HG02981 (cell line): ENCODE measurements around the gene PKHD1.

ENCODE experiments used
- ATAC-seq: cut with Tn5 transposase; IDR thresholded peaks from one replicate; pipeline ENCODE4 v1.9.1; 2021; ENCODE audit warnings: mild to moderate bottlenecking, moderate library complexity; ENCODE audit not compliant: unreplicated experiment

Gene PKHD1

DNA sequence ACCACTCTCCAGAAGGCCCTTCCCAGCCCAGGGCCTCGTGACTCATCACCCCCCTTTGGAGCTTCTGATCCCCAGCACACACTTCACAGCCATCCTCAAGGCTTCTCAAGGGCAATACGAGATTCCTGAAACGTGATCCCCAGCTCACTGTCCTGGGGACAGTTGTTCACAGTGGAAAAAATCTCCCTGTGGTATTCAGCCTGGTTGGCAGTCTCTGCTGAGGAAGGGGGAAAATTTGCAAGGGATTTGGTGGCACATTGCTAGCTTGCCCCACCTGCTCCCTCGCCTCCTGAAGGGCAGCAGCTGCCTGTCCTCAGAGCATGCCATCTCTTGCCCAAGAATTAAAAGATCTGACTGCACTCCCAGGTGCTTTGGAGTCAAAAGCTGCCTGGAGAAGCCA, 20.7 kb upstream of the PKHD1 start:
- ATAC-seq: no peak

DNA sequence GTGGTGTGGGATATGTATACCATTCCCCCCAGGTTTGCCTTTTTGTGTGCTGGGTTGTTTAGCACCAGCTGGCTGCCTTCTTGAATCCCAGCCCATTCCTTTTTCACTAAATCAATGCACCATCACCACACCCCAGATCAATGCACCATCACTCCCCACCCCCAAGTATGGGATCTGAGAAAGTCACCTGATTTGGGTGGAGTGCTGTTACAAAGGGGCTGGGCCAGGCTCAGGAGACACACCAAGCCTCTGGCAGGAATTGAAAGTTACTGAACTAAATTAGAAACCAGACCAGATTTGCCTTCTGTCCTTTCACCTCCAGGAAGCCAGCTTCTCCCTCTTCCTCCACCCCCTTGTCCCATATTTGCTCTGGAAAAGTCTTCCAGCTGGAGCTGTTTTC, 19.6 kb upstream of the PKHD1 start:
- no peak for ATAC-seq

DNA sequence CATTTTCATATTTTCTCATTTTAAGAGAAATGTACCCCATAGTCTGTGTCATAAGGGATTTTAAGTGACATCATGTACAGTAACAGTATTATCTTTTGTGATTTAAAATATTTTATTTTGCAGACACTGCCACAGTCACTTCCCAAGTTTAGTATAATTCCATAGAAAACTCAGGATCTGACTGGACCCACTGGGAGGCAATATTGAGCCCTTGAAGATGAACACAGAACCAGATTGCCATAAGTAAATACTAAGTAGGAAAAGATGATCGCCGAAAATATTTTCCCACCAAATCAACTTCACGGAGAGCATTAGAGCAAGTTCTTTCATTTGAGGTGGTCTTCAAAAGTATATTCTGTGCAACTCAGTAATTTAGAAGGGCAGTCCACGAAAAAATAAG, 17.6 kb upstream of the PKHD1 start:
- no peak for ATAC-seq

DNA sequence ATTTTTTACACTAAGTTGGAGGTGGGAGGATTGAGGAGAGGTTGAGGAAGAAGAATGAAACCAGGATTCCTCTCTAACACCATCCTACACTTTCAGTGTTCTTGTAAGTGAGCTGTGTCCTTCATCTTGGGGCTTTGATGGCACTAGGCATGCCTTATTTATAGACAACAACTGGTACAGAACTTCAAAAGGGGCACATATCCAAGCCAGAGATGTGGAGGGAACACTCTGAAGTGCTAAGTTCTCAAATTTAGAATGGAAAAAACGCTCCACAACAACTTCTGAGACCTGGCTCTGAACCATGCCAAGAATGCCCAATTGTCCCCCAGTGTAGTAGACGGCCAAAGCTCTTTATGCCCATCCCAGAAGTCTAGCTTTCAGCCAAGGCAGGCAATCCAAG, 16.2 kb upstream of the PKHD1 start:
- no peak for ATAC-seq

DNA sequence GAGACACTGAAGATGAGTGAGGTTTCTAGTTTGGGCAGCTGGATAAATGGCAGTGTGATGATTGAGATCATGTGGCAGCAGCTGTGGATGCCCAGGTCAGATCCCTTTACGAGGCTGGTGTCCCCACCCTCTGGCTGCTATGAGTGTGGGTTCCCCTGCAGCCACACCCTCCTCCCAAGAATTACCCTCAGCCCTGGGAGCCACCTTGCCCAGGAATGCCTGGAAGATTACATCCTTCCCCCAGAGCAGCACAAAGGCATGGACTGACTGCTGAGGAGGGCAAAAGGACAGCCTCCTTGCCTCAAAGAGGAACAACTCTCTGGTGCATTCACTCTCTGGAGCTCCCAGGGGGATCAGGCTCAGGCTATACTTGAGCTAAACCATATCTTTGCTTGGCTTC, 15.0 kb upstream of the PKHD1 start:
- ATAC-seq: no peak

DNA sequence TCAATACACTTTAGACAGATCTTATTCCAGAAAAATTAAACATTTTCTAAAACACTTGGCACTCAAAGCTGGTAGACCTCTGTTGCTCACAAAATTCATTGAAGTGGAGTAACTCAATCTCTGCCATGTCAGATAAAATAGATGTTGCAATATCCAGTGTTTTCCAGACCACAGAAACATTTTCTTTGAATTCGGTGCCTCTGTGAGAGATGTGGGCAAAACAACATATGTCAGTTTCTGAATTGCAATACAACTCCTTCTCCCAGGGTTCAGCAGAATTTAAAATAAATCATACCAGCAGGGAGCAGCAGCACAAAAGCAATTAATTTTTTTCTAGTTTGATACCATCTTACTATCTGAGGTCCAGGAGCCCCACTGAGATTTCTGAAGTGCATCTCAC, 11.3 kb upstream of the PKHD1 start:
- no peak for ATAC-seq

DNA sequence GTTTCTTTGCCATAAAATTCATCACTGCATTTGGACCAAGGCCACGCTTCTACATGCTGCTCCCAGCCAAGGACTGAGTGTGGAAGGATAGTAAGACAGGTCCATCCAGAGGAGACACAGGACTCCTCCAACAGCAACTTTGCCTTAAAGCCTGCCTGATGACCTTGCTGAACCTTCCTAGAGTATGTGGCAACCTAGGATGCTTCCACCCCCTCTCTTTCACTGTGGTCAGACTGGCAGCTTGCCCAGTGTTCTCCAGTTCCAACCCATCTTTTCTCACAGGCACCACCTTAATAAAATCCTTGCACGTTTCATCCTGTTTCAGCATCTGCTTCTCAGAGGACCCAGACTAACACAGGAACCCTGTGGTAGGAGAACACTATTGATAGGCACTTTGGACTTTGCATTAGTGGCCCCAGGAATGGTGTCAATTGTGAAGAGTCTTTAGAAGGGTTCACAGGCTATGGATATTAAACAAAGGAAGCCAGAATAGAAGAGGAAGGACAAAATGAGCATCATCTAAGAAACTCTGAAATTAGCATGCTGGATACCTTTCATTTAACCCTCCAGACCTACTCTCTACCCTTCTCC, 2.4 kb upstream of the PKHD1 start:
- ATAC-seq: no peak

DNA sequence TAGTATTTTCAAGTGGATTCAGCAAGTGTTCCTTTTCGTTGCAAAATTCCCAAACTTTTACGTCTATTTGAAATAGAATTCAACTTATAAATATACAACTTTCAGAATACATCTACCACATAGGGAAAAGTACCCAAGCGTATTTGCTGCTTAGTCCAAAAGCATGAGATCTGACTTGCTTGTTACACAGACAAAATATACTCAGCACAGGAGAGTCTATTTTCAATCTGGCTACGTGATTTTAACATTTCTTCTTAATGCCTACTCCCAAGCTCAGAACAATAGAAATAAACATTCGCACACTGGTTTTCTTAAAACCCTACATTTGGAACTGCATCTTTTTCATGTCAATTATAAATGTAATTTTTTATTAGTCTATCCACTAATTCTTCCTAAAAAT, 672 bp downstream of the PKHD1 start:
- no peak for ATAC-seq

DNA sequence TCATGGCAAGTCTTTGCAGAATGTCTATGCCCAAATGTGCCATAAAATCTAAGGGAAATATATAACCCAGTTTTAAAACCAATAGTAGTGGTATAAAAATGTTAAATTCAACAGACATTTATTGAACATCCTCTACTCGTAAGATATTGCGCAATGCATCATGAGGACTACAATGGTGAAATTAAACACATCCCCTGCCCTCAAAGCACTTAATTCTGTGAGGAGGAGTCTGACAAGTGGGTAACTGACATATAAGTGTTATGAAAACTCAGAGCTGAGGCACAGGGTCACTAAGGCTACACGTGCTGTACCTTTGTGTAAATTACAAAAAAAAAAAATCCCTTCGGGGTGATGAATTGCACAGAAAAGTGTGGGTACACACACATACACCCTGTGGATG, 6.2 kb downstream of the PKHD1 start:
- ATAC-seq: no peak

DNA sequence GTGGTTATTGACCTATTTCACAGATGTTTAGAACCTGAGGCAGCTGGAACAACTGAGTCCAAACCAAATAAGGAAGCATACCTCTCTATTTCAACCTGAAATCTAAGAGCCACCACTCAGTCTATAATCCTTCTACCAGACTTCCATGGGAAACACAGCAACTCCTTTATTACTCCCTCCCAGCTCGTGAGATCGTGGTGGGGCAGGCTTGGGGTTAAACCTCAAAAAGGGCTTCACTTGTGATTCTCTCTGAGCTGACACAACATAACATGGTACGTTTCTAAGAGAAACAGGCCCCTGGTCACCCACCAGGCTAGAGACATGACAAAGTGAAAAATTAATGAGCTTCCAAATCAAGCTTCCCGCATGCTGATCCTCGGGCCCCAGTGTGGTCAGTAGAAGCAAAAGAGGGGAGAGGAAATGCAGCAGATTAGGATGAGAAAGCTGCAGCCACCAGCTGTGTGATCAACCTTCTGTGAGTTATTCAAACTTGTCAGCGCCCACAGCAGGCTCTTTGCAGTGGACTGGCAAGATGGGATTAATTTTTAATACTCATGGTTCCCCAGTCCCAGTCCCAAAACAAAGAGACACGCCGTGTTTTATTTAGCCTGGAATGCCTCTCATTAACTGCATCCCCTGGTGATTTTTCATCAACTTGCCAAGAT, 9.3 kb downstream of the PKHD1 start:
- ATAC-seq: no peak

DNA sequence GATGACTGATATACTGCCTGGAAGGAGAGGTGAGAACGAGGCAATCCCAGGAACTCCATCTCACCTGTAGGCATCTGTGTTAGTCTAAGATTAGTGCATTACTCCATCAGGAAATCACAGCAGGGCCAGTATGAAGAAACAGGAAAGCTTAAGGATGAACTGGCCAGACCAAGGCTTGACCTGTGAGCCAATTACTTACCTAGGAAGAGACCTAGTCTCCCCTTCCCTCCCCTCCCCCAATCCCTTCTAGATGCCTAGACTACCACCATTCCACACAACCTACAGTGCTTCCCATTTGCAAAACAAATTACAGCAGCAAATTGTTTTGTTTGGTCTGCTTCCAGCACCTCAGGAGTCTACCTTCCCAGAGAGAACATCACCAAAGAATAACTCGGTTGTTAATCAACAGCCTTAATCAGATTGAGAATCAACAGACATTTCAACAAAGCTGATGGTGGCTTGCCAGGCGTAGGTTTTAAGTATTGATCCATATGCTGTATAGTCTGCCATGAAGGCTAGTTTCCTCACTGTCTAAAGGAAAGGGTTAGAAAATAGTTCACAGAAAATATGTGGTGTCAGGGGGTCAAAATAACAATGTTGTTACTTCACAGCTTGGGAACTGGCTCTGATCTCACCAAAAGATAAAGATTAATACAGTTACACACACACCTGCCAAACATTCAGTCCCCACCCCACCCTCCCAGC, 10.1 kb downstream of the PKHD1 start:
- no peak for ATAC-seq

DNA sequence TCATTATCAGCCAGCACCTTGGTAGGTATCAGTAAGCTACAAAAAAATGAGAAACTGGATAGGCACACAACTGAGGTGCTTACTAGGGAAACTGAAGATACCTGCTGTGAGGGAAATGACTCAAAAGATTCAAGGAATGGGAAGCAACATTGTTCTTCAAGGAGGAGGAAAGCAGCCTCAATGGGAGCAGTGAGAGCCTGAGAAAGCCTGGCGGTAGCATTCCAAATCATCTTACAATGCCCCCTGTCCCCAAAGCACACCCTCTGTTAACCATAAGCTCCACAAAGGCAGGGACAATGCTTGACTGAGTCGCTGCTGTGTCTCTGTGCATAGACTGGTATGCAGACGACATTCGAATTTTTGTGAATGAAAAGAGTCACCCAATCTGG, 10.6 kb downstream of the PKHD1 start:
- no peak for ATAC-seq

DNA sequence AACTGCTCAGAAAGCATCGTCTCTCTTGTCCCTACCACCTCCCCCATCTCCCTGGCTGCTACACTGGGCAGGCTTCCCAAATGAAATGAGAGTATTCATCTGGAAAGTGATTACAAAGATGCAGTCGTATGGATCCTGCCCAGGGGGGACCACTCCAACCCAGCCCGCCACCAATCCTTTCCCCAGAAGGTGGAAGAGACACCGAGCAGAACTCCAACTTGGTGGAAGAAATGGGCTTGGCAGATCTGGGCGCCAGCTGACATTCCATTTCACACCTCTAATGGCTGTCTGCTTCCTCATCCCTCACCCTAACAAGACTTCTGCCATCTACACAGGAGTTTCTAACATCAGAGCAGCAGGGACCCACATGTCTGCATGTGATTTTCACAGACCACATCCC, 12.7 kb downstream of the PKHD1 start:
- no peak for ATAC-seq

DNA sequence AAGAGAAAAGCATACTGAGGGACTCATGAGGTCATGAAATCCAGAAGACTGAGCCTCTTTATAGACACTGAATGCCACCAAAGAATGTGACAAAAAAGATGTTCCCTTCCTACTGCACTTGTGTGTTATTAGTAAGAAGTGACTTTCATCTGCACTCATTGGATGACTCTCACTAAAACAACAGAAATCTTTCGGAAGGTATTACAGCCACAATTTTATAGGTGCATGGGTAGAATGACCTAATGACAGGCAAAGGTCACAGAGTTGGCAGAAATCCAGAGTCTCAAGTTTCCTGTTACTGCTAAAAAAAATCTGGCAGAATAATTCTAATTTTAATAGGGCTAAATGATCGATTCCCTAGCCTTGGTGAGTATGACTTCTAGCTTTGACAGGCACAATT, 13.3 kb downstream of the PKHD1 start:
- no peak for ATAC-seq

DNA sequence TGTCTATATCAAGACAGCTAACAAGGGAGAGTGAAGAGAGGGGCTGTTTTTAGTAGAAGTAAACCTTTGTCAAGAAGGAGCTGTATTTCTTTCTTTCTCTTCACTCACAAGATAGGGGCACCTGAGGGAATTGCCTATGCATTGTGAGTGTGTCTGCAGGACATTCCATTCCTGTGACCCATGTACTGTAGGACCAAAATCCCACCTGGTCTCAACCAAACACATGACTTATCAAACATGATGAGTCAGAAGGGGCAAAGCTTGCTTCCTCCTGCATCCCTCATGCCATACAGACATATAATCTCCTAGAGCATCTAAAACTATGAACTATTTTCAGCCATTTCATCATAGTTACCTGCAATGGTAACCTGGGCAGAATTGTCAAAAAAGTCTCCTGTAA, 21.8 kb downstream of the PKHD1 start:
- ATAC-seq: no peak

DNA sequence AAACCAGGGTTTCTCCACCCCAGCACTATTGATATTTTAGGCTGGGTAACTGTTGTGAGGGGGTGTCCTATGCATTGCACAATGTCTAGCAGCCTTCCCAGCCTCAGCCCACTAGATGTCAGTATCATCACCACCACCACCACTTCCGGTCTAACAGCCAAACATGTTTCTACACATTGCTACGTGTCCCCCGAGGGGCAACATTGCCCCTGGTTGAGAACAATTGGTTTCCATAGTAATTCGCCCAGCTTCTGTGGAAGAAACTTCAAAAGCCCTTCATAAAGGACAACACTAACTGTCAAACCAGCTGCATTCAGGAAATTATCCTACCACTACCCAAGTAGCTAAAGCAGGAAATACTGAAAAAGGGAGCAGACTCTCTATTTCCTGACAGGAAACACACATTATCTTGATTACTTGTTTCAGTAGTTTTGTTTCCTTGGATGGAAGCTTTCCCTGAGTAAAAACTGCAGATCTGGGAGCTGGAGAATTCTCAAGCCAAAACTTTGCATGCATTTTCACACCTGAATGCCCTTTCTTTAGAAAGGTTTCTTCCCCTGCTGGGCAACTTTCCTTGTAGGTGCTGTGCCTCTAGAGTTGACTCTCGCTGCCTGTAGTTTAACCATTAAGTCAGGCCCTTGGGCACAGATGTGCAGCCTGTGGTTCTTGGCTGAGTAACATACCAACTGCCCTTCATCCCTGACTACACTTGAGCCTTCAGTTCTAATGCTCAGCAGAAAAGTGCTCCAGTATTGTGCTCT, 23.6 kb downstream of the PKHD1 start:
- ATAC-seq: peak; percentile 99

DNA sequence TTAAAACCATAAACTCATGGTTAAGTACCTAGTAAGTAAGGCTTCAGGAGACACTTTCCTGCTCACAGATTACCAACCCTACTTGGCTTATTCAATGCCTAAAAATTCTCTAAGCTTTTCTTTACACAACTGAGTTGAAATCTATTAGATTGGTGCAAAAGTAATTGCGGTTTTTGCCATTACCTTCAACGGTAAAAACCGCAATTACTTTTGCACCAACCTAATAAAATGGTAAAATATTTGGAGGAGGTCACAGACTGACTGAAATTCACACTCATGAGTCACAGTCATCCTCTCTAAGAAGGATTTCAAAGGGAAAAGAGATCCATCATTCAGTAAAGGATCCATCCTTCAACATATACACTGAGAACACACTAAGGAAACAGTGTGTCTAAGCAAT, 25.9 kb downstream of the PKHD1 start:
- no peak for ATAC-seq

DNA sequence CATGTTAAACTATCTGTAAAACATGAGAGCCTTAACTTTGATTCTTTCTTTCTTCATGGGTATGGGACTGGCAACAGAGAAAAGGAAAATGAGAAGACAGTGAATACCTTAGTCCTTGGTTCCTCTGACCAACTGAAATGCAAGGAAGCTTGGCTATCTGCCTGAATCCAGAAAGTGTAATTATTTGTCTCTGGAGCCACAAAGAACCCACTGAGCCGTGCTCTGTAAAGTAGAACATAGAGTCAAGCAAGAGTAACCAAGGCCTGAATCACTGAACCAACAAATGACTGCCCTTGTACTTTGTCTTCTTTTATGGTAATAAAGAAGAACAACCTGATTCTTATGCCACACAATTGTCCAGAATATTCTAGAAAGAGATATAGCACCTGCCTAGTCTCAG, 27.6 kb downstream of the PKHD1 start:
- no peak for ATAC-seq

DNA sequence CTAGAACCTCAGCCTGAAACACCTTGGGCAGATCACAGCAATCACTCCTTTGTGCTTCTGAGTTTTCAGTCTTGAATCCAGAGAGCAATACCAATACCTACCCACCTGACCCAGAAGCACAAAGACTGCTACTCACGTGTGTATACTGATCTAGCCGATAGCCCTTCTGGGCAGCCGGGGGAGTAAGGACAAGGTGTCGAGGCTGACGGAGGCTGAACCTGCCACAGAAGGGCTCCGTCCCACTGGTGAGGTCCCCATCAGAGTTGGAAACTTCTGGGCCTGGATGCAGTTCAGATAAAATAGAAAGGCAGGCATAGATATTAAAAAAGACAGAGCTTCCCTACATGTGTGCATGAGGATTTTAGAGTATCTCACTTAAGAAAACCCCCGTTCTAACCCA, 32.0 kb downstream of the PKHD1 start:
- ATAC-seq: no peak

DNA sequence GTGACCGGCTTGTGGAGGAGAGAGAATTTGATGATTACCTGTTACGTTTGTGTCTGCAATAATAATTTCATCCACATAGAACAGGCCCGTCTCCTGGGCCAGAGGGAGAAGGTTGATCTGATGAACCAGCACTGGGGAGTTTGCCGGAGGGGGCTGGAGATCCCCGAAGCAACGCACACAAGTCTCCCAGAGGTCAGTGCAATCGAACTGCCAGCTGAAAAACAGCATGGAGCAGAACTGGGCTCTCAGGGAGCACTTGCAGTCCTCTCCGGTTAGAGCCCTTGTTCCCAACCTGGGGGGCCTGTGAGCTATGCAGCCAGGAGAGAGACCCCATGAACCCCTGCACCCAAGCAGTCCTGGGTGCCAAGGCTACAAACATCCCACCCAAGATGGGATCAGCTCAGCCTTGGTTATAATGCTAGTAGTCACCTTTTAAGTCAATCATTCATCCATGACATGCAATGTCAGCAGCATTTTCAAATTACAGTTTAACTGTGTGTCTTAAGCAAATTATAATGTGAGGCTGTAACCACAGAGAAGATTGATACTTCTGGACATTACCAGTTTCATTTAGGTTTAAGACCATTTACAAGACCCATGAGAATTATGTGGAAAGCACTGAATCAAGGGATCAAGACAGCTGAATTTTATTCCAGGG, 34.2 kb downstream of the PKHD1 start:
- no peak for ATAC-seq

DNA sequence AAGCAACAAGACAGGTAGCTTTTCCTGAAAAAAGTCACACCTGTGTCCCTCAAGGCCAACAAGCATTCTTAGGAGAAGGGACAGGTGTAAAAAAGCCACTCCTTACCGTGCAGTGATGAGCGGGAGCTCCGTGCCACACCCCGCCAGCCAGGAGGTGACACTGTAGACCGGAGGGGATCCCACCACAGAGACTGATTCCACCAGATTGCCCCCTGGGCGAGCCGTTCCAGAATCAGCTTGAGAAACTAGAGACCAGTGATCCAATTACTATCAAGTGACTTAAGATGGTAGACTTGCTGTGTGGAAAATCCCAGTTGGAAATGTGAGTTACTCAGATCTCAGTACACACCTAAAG, 37.4 kb downstream of the PKHD1 start:
- no peak for ATAC-seq
